Mesenchymal stem cell (in vitro differentiated cells and primary cell): ENCODE measurements around the gene RNF144A.

Experiments
- DNase-seq: peaks from one replicate; pipeline ENCODE4 v3.0.0-alpha.2; 2013
- H2AFZ ChIP-seq: one replicate; pipeline ENCODE4 v1.6.1; 2013; ENCODE audit warnings: low read depth, mild to moderate bottlenecking, control low read depth, inconsistent platforms, low read length, moderate library complexity
- H2AK5ac ChIP-seq: 2 replicates; pipeline ENCODE4 v1.6.1; 2013; ENCODE audit warnings: low read length, moderate library complexity, mild to moderate bottlenecking, inconsistent platforms; ENCODE audit not compliant: severe bottlenecking
- H2BK120ac ChIP-seq: one replicate; pipeline ENCODE4 v1.6.1; 2013; ENCODE audit warnings: low read depth, mild to moderate bottlenecking, inconsistent platforms, low read length, moderate library complexity
- H2BK12ac ChIP-seq, 2 experiments: one replicate each; pipeline ENCODE4 v1.6.1; 2013; ENCODE audit warnings: inconsistent platforms in 2 of 2, low read length in 2 of 2, mild to moderate bottlenecking in 2 of 2, moderate library complexity in 2 of 2, control low read depth in 1 of 2
- H2BK15ac ChIP-seq: one replicate; pipeline ENCODE4 v1.6.1; 2013; ENCODE audit warnings: mild to moderate bottlenecking, low read depth, inconsistent platforms; ENCODE audit not compliant: poor library complexity, severe bottlenecking
- H2BK5ac ChIP-seq: 2 replicates; pipeline ENCODE4 v1.6.1; 2013; ENCODE audit warnings: low read depth, mild to moderate bottlenecking, low read length, control low read depth, inconsistent platforms; ENCODE audit not compliant: poor library complexity, severe bottlenecking
- H3K14ac ChIP-seq, 2 experiments: one replicate each; pipeline ENCODE4 v1.6.1; 2013; ENCODE audit warnings: inconsistent platforms in 2 of 2, low read length in 2 of 2, control low read depth in 1 of 2, mild to moderate bottlenecking in 1 of 2, moderate library complexity in 1 of 2
- H3K18ac ChIP-seq, 2 experiments: one replicate each; pipeline ENCODE4 v1.6.1; 2013; ENCODE audit warnings: inconsistent platforms in 2 of 2, low read length in 2 of 2, control low read depth in 1 of 2, low read depth in 1 of 2, mild to moderate bottlenecking in 1 of 2
- H3K23ac ChIP-seq, 2 experiments: one replicate each; pipeline ENCODE4 v1.6.1; 2013; ENCODE audit warnings: inconsistent platforms in 2 of 2, low read length in 2 of 2, mild to moderate bottlenecking in 2 of 2, moderate library complexity in 2 of 2, control low read depth in 1 of 2
- H3K27ac ChIP-seq: 2 replicates; pipeline ENCODE4 v1.5.1; 2013; ENCODE audit warnings: mild to moderate bottlenecking, moderate library complexity, low read length, control low read depth, inconsistent platforms; ENCODE audit not compliant: poor library complexity, severe bottlenecking
- H3K27me3 ChIP-seq, 2 experiments: 2 replicates each; pipeline versions ENCODE4 v1.6.1 to v1.7.0; 2013; ENCODE audit warnings: low read length in 2 of 2, mild to moderate bottlenecking in 2 of 2, moderate library complexity in 2 of 2, control low read depth in 1 of 2, inconsistent platforms in 1 of 2; ENCODE audit not compliant: control insufficient read depth in 1 of 2, insufficient read depth in 1 of 2
- H3K36me3 ChIP-seq, 2 experiments: 2 replicates each; pipeline versions ENCODE4 v1.6.1 to v1.7.0; 2013; ENCODE audit warnings: low read length in 2 of 2, control low read depth in 1 of 2, inconsistent platforms in 1 of 2, low read depth in 1 of 2, mild to moderate bottlenecking in 1 of 2; ENCODE audit not compliant: insufficient read depth in 2 of 2, control insufficient read depth in 1 of 2
- H3K4ac ChIP-seq, 2 experiments: one replicate each; pipeline ENCODE4 v1.6.1; 2013; ENCODE audit warnings: inconsistent platforms in 2 of 2, low read length in 2 of 2, mild to moderate bottlenecking in 2 of 2, moderate library complexity in 2 of 2, control low read depth in 1 of 2, low read depth in 1 of 2
- H3K4me1 ChIP-seq: 2 replicates; pipeline ENCODE4 v1.6.1; 2013; ENCODE audit warnings: low read depth, low read length, control low read depth; ENCODE audit not compliant: control insufficient read depth, insufficient read depth
- H3K4me2 ChIP-seq: 2 replicates; pipeline ENCODE4 v1.6.1; 2013; ENCODE audit warnings: low read length, mild to moderate bottlenecking, inconsistent platforms; ENCODE audit not compliant: poor library complexity, severe bottlenecking
- H3K4me3 ChIP-seq, 2 experiments: 2 replicates each; pipeline versions ENCODE4 v1.5.1 to v1.7.0; 2013; ENCODE audit warnings: low read length in 2 of 2, mild to moderate bottlenecking in 2 of 2, control low read depth in 1 of 2, low read depth in 1 of 2; ENCODE audit not compliant: insufficient read depth in 1 of 2
- H3K79me1 ChIP-seq: replicated peaks from 2 replicates; pipeline ENCODE4 v1.6.1; 2013; ENCODE audit warnings: mild to moderate bottlenecking, control low read depth, low read length, inconsistent platforms; ENCODE audit not compliant: poor library complexity, severe bottlenecking
- H3K9ac ChIP-seq: 2 replicates; pipeline ENCODE4 v1.7.0; 2013; ENCODE audit warnings: mild to moderate bottlenecking, low read length, moderate library complexity
- H3K9me3 ChIP-seq: 2 replicates; pipeline ENCODE4 v1.7.0; 2013; ENCODE audit warnings: mild to moderate bottlenecking, low read length; ENCODE audit not compliant: control insufficient read depth
- H4K8ac ChIP-seq: one replicate; pipeline ENCODE4 v1.6.1; 2013; ENCODE audit warnings: inconsistent platforms, mild to moderate bottlenecking, low read length, moderate library complexity
- H4K91ac ChIP-seq: one replicate; pipeline ENCODE4 v1.6.1; 2013; ENCODE audit warnings: mild to moderate bottlenecking, low read length, inconsistent platforms
- whole genome bisulfite sequencing: methylation state at CpG from one replicate; pipeline ENCODE4 v1.1.7; 2013; ENCODE audit warnings: mixed read lengths; 5-methylcytosine and 5-hydroxymethylcytosine counted together

RNF144A gene

DNA sequence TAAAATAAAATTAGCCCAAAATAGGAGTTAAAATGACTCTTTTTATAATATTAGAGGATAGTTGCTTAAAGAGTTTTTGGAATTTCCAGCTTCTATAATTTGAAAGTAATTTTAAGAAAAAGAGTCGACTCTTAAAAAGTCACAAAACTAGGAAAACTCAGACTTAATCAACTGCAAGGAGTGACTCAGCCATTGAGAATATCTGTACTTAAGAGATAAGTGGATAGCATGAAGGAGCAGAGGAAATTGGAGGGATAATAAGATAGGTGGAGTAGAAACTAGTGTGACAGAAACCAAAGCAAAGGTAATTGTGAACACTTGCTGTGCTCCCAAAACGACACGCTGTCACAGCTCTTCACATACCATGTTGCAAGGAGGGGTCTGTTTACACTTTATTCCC, 31.2 kb upstream of the RNF144A start:
- Histone ChIP-seq H3K14ac (no peak overlapping the region), H3K79me1 (no peaks in the 10 kb centered on the region), H3K18ac (no peak overlapping the region), H2BK5ac (no peak overlapping the region), H2BK120ac (no peak overlapping the region), H2AK5ac (no peak overlapping the region), H3K4me2 (no peak overlapping the region), H3K27ac (no peak overlapping the region), H2BK12ac (no peak overlapping the region), H3K9ac (no peak overlapping the region), H3K23ac (no peak overlapping the region), H3K27me3 (peaks cover 0 to 25% of the 10 kb centered on the region in 2 experiments), H2BK15ac (no peak overlapping the region), H3K4me1 (no peaks in the 10 kb centered on the region), H2AFZ (no peak overlapping the region), H3K36me3 (peaks cover 0 to 9% of the 10 kb centered on the region in 2 experiments), H3K9me3 (no peaks in the 10 kb centered on the region), H4K8ac (no peak overlapping the region), H3K4me3 (no peak overlapping the region), H3K4ac (no peak overlapping the region), H4K91ac (no peak overlapping the region)
- WGBS, result no CpG with 5 or more reads among the region's 3 CpGs
- DNase-seq, result no peak

DNA sequence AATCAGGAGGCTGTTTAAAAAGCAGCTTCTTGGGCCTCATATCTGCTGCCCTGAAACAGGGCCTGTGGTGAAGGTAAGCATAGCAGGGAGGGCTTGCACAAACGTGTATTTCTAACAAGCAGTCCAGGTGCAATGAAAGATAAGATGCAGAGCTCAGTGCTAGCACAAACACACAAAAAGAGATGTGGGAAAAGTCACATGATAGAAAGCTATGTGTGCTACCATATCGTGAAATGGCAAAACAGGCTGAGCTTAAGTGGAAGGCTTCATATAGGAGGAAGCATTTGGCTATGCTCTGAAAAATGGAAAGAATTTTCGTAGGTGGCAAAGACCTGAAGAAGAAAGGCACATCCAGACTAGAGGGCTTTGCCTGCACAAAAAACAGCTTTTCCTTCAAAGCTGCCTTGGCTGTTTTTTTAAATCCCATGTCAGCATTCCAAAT, 29.4 kb upstream of the RNF144A start:
- H4K8ac ChIP-seq, result no peak overlapping the region
- H3K4me1 ChIP-seq, result no peaks in the 10 kb centered on the region
- H2AFZ ChIP-seq, result no peak overlapping the region
- no peak for DNase-seq
- no peak overlapping the region for H3K27ac ChIP-seq
- no peak overlapping the region for H2BK120ac ChIP-seq
- H3K14ac ChIP-seq, result no peak overlapping the region
- no peak overlapping the region for H3K9ac ChIP-seq
- peaks cover 0 to 20% of the 10 kb centered on the region in 2 experiments for H3K27me3 ChIP-seq
- H2BK12ac ChIP-seq, result no peak overlapping the region
- H2BK15ac ChIP-seq, result no peak overlapping the region
- no peak overlapping the region for H3K4me3 ChIP-seq
- H3K4ac ChIP-seq, result no peak overlapping the region
- H3K36me3 ChIP-seq, result peaks cover 0 to 9% of the 10 kb centered on the region in 2 experiments
- no peak overlapping the region for H2AK5ac ChIP-seq
- H3K23ac ChIP-seq, result no peak overlapping the region
- no peaks in the 10 kb centered on the region for H3K9me3 ChIP-seq
- H2BK5ac ChIP-seq, result no peak overlapping the region
- H4K91ac ChIP-seq, result no peak overlapping the region
- H3K79me1 ChIP-seq, result no peaks in the 10 kb centered on the region
- 83% methylated on average over 3 of the region's 3 CpGs for whole genome bisulfite sequencing
- no peak overlapping the region for H3K4me2 ChIP-seq
- H3K18ac ChIP-seq, result no peak overlapping the region

DNA sequence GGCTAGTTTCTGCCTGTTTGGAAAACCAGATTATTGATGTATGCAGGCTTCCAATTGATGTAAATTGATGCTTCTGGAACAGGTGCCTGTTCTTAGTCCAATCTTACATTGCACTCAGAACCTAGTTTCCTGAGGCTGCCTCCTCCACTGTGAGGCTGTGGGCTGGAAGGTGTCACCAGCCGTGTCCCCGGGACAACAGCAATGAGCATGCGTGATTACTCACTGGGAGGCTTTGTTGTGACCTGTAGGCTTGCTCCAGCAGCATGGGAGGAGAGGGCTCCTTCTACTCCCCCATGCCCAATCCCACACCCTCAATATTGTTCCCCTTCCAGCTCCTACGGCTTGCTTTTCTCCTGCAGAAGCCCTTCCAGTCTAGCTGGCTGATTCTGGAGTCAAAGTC, 28.5 kb upstream of the RNF144A start:
- WGBS, result 79% methylated on average over 4 of the region's 4 CpGs
- H3K9ac ChIP-seq, result no peak overlapping the region
- peak overlapping the region in 1 of 2 experiments; percentile 11 for H3K14ac ChIP-seq
- H3K4me3 ChIP-seq, result no peak overlapping the region
- no peak overlapping the region for H2AK5ac ChIP-seq
- H3K36me3 ChIP-seq, result peaks cover 0 to 10% of the 10 kb centered on the region in 2 experiments
- H4K91ac ChIP-seq, result no peak overlapping the region
- peaks cover 0 to 16% of the 10 kb centered on the region in 2 experiments for H3K27me3 ChIP-seq
- no peaks in the 10 kb centered on the region for H3K79me1 ChIP-seq
- H2AFZ ChIP-seq, result no peak overlapping the region
- H2BK12ac ChIP-seq, result no peak overlapping the region
- H3K9me3 ChIP-seq, result no peaks in the 10 kb centered on the region
- no peak overlapping the region for H2BK120ac ChIP-seq
- H3K23ac ChIP-seq, result no peak overlapping the region
- H3K4me1 ChIP-seq, result no peaks in the 10 kb centered on the region
- no peak overlapping the region for H3K4me2 ChIP-seq
- no peak overlapping the region for H3K27ac ChIP-seq
- H2BK15ac ChIP-seq, result no peak overlapping the region
- H3K4ac ChIP-seq, result no peak overlapping the region
- H3K18ac ChIP-seq, result no peak overlapping the region
- no peak overlapping the region for H2BK5ac ChIP-seq
- no peak overlapping the region for H4K8ac ChIP-seq
- no peak for DNase-seq

DNA sequence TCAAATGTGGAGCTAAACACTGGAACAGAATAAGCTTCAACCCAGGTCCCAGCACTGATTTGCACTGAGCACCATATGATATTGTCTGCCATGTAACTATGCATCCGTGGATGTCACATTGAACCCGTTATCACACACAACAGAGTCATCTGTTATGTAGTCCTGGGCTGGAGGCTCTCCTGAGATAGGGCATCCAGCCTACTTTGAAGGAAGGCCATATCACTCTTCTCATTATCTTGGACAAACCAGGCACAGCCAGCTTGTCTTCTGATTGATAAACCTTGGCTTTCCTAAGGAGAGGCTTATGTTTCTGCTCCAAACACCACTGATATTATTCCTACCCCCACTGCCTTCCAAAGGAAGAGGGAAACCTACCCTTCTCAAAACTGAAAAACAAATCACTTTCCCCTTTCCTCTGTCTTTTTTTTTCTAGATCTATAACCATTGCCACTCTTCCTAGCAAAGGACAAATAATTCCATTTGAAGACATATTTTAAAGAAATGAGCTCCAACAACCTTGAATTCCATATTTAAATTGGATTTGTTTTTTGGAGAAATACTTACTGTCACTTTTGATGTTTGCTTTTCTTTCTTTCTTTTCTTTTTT, 23.2 kb upstream of the RNF144A start:
- Histone ChIP-seq H3K14ac (no peak overlapping the region), H3K36me3 (peaks cover 0 to 13% of the 10 kb centered on the region in 2 experiments), H3K4me1 (no peaks in the 10 kb centered on the region), H3K4me3 (no peak overlapping the region), H3K27me3 (peaks cover 0 to 6% of the 10 kb centered on the region in 2 experiments), H3K18ac (no peak overlapping the region), H3K27ac (no peak overlapping the region), H3K23ac (no peak overlapping the region), H4K8ac (no peak overlapping the region), H3K4ac (no peak overlapping the region), H2BK5ac (no peak overlapping the region), H2AFZ (no peak overlapping the region), H2BK12ac (no peak overlapping the region), H2BK15ac (no peak overlapping the region), H3K4me2 (no peak overlapping the region), H2BK120ac (no peak overlapping the region), H3K79me1 (no peaks in the 10 kb centered on the region), H3K9ac (no peak overlapping the region), H4K91ac (no peak overlapping the region), H3K9me3 (no peaks in the 10 kb centered on the region), H2AK5ac (no peak overlapping the region)
- no peak for DNase-seq
- WGBS, result 84% methylated on average over 2 of the region's 2 CpGs
